ENCODE measurements around the gene SOWAHC.

SOWAHC gene

GRCh38 chr2:109649736-109650695 is 35.9 kb downstream of the SOWAHC start:
- Histone ChIP-seq H3K4me3 (ENCODE audit: low read depth, low read length) (no peak overlapping the region), H3K4me1 (ENCODE audit: control insufficient read depth, insufficient read depth, low read length) (peaks cover 11% of the 10 kb centered on the region), H3K27ac (ENCODE audit: low read depth, low read length) (no peak overlapping the region), H3K36me3 (ENCODE audit: control insufficient read depth, insufficient read depth, low read length) (no peaks in the 10 kb centered on the region), H3K9me3 (ENCODE audit: control insufficient read depth, insufficient read depth, low read length) (no peaks in the 10 kb centered on the region), H3K9ac (ENCODE audit: low read depth, low read length) (no peak overlapping the region), H3K27me3 (ENCODE audit: control insufficient read depth, insufficient read depth, low read length) (no peaks in the 10 kb centered on the region)

- Histone ChIP-seq H3K27me3 (ENCODE audit: control insufficient read depth, insufficient read depth, low read length) (no peaks in the 10 kb centered on the region), H3K36me3 (ENCODE audit: control insufficient read depth, insufficient read depth, low read length) (no peaks in the 10 kb centered on the region), H3K27ac (ENCODE audit: low read depth, low read length) (no peak overlapping the region), H3K9ac (ENCODE audit: low read depth, low read length) (no peak overlapping the region), H3K4me3 (ENCODE audit: low read depth, low read length) (no peak overlapping the region), H3K9me3 (ENCODE audit: control insufficient read depth, insufficient read depth, low read length) (no peaks in the 10 kb centered on the region), H3K4me1 (ENCODE audit: control insufficient read depth, insufficient read depth, low read length) (peaks cover 3% of the 10 kb centered on the region; the same call in 1 of the 2 replicates)
These were observed 40.3 kb downstream of the SOWAHC start for GRCh38 chr2:109654326-109655050.

- no peaks in the 10 kb centered on the region for H3K9me3 ChIP-seq (ENCODE audit: control insufficient read depth, insufficient read depth, low read length)
- H3K4me3 ChIP-seq (ENCODE audit: low read depth, low read length): no peak overlapping the region
- no peak overlapping the region for H3K27ac ChIP-seq (ENCODE audit: low read depth, low read length)
- H3K9ac ChIP-seq (ENCODE audit: low read depth, low read length): no peak overlapping the region
- peaks cover 8% of the 10 kb centered on the region for H3K4me1 ChIP-seq (ENCODE audit: control insufficient read depth, insufficient read depth, low read length)
- H3K27me3 ChIP-seq (ENCODE audit: control insufficient read depth, insufficient read depth, low read length): no peaks in the 10 kb centered on the region
- no peaks in the 10 kb centered on the region for H3K36me3 ChIP-seq (ENCODE audit: control insufficient read depth, insufficient read depth, low read length)
These were observed 41.1 kb downstream of the SOWAHC start for GRCh38 chr2:109655287-109655686.

GRCh38 chr2:109659396-109660045 is 45.4 kb downstream of the SOWAHC start:
- Histone ChIP-seq H3K27me3 (ENCODE audit: control insufficient read depth, insufficient read depth, low read length) (no peaks in the 10 kb centered on the region), H3K9me3 (ENCODE audit: control insufficient read depth, insufficient read depth, low read length) (no peaks in the 10 kb centered on the region), H3K27ac (ENCODE audit: low read depth, low read length) (no peak overlapping the region), H3K36me3 (ENCODE audit: control insufficient read depth, insufficient read depth, low read length) (no peaks in the 10 kb centered on the region), H3K4me3 (ENCODE audit: low read depth, low read length) (no peak overlapping the region), H3K4me1 (ENCODE audit: control insufficient read depth, insufficient read depth, low read length) (peaks cover 8% of the 10 kb centered on the region), H3K9ac (ENCODE audit: low read depth, low read length) (no peak overlapping the region)

GRCh38 chr2:109660046-109660860 is 46.1 kb downstream of the SOWAHC start:
- H3K4me1 ChIP-seq (ENCODE audit: control insufficient read depth, insufficient read depth, low read length): peaks cover 8% of the 10 kb centered on the region
- H3K9me3 ChIP-seq (ENCODE audit: control insufficient read depth, insufficient read depth, low read length): no peaks in the 10 kb centered on the region
- H3K27me3 ChIP-seq (ENCODE audit: control insufficient read depth, insufficient read depth, low read length): no peaks in the 10 kb centered on the region
- H3K4me3 ChIP-seq (ENCODE audit: low read depth, low read length): no peak overlapping the region
- H3K36me3 ChIP-seq (ENCODE audit: control insufficient read depth, insufficient read depth, low read length): no peaks in the 10 kb centered on the region
- no peak overlapping the region for H3K27ac ChIP-seq (ENCODE audit: low read depth, low read length)
- no peak overlapping the region for H3K9ac ChIP-seq (ENCODE audit: low read depth, low read length)

GRCh38 chr2:109662889-109663288 is 48.7 kb downstream of the SOWAHC start:
- Histone ChIP-seq H3K9ac (ENCODE audit: low read depth, low read length) (no peak overlapping the region), H3K9me3 (ENCODE audit: control insufficient read depth, insufficient read depth, low read length) (no peaks in the 10 kb centered on the region), H3K4me3 (ENCODE audit: low read depth, low read length) (no peak overlapping the region), H3K36me3 (ENCODE audit: control insufficient read depth, insufficient read depth, low read length) (no peaks in the 10 kb centered on the region), H3K4me1 (ENCODE audit: control insufficient read depth, insufficient read depth, low read length) (peaks cover 8% of the 10 kb centered on the region), H3K27ac (ENCODE audit: low read depth, low read length) (no peak overlapping the region), H3K27me3 (ENCODE audit: control insufficient read depth, insufficient read depth, low read length) (no peaks in the 10 kb centered on the region)

- H3K4me1 ChIP-seq (ENCODE audit: control insufficient read depth, insufficient read depth, low read length): peaks cover 8% of the 10 kb centered on the region
- H3K9me3 ChIP-seq (ENCODE audit: control insufficient read depth, insufficient read depth, low read length): no peaks in the 10 kb centered on the region
- no peak overlapping the region for H3K27ac ChIP-seq (ENCODE audit: low read depth, low read length)
- H3K9ac ChIP-seq (ENCODE audit: low read depth, low read length): no peak overlapping the region
- H3K27me3 ChIP-seq (ENCODE audit: control insufficient read depth, insufficient read depth, low read length): no peaks in the 10 kb centered on the region
- no peaks in the 10 kb centered on the region for H3K36me3 ChIP-seq (ENCODE audit: control insufficient read depth, insufficient read depth, low read length)
- no peak overlapping the region for H3K4me3 ChIP-seq (ENCODE audit: low read depth, low read length)
These were observed 49.6 kb downstream of the SOWAHC start for GRCh38 chr2:109663721-109664120.

- Histone ChIP-seq H3K4me1 (ENCODE audit: control insufficient read depth, insufficient read depth, low read length) (no peaks in the 10 kb centered on the region), H3K36me3 (ENCODE audit: control insufficient read depth, insufficient read depth, low read length) (no peaks in the 10 kb centered on the region), H3K27me3 (ENCODE audit: control insufficient read depth, insufficient read depth, low read length) (no peaks in the 10 kb centered on the region), H3K27ac (ENCODE audit: low read depth, low read length) (no peak overlapping the region), H3K9ac (ENCODE audit: low read depth, low read length) (no peak overlapping the region), H3K9me3 (ENCODE audit: control insufficient read depth, insufficient read depth, low read length) (no peaks in the 10 kb centered on the region), H3K4me3 (ENCODE audit: low read depth, low read length) (no peak overlapping the region)
These were observed 52.3 kb downstream of the SOWAHC start for GRCh38 chr2:109666466-109666865.

All from HUES48 (cell line).